Prostate gland (tissue), 2 donors: Measurements from ENCODE around the gene MYL7. TPM values are rescaled to one million over a fixed set of nuclear protein-coding genes. Genes with fewer than 3 reads are reported as not detected.
"Not testable (repeated sequence)": the region's sequence is repeated elsewhere in the genome, so short reads cannot be mapped to it uniquely, and the experiment has no call there.

ENCODE experiments used
- DNase-seq: peaks from one replicate; pipeline ENCODE4 v3.0.0-alpha.2; 2019; ENCODE audit warnings: low spot score
- H3K27ac ChIP-seq, 2 donors: fragments of 200-600 bp; sonication (generic); 2 replicates each; pipeline ENCODE4 v1.5.1; 2017 to 2019
- H3K27me3 ChIP-seq: fragments of 200-600 bp; sonication (generic); replicated peaks from 2 replicates; pipeline ENCODE4 v1.5.1; 2019; ENCODE audit not compliant: insufficient read depth
- H3K36me3 ChIP-seq, 2 donors: fragments of 200-600 bp; sonication (generic); 1 replicate in 1 of 2; 2 replicates in 1 of 2; pipeline versions ENCODE4 v1.5.1 to v1.8.1; 2017 to 2019
- H3K4me1 ChIP-seq: fragments of 200-600 bp; sonication (generic); replicated peaks from 2 replicates; pipeline ENCODE4 v1.5.1; 2019
- H3K4me3 ChIP-seq, 2 donors: fragments of 200-600 bp; sonication (generic); 2 replicates each; pipeline ENCODE4 v1.5.1; 2017 to 2019
- H3K9me3 ChIP-seq: fragments of 200-600 bp; sonication (generic); 2 replicates; pipeline ENCODE4 v1.5.1; 2017
- POLR2A ChIP-seq: fragments of 450-650 bp; IDR thresholded peaks from one replicate; pipeline ENCODE4 v1.6.1; 2016; ENCODE audit warnings: antibody characterized with exemption, mild to moderate bottlenecking
- POLR2AphosphoS5 ChIP-seq: sonication (generic); formaldehyde crosslinking; IDR thresholded peaks from one replicate; pipeline ENCODE4 v1.6.1; 2017; ENCODE audit warnings: antibody characterized with exemption
- WGBS: methylation state at CpG from one replicate; pipeline ENCODE4 v1.1.5; 2018; 5-methylcytosine and 5-hydroxymethylcytosine counted together
- intact Hi-C: fragments of 100-400 bp; cut with DNase I; formaldehyde crosslinking; loops from one replicate; pipeline ENCODE4 v1.14.2; 2022
- total RNA-seq, 2 donors: library from RNA; depleted of rRNA; stranded (reverse); fragments of >200 nt; gene quantifications; one replicate each; pipeline ENCODE4 v1.1.0, GENCODE V29; 2016
- TF ChIP-seq, protein P1 (sequence below), 4 experiments: fragments of 200-600 bp in 2 of 4; fragments of 450-650 bp in 2 of 4; sonication (generic) in 2 of 4; IDR thresholded peaks; 1 replicate in 3 of 4; 2 replicates in 1 of 4; pipeline ENCODE4 v1.5.1; 2016 to 2019; ENCODE audit warnings: antibody characterized with exemption in 4 of 4, mild to moderate bottlenecking in 2 of 4, moderate library complexity in 2 of 4

The MYL7 gene
- total RNA-seq, 2 donors from 2014 or later: not detected

DNA sequence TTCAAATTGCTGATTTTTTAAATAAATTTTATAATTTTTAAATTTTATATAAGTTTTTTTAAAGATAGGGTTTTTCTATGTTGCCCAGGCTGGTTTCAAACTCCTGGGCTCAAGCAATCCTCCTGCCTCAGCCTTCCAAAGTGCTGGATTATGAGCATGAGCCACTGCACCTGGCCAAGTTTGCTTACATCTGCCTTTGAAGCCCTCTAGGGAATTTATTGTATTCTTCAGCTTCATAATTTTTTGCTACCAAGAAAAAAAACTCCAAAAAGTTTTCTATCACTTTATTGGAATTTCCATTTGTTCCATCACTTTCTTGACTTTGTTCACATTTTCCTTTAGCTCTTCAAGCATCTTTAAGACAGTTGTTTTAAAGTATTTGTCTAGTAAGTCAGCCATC lies 14.0 kb downstream of the MYL7 start:
- no peak for DNase-seq

DNA sequence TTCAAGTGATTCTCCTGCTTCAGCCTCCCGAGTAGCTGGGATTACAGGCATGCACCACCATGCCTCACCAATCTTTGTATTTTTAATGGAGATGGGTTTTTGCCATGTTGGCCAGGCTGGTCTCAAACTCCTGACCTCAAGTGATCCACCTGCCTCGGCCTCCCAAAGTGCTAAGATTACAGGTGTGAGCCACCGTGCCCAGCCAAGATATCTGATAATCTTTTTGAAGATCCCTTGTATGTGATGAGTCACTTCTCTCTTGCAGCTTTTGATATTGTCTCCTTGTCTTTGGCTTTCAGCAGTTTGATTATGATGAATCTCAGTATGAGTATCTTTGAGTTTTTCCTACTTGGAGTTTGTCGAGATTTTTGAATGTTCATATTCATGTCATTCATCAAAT lies 14.6 kb downstream of the MYL7 start:
- H3K9me3 ChIP-seq, H3K4me3 ChIP-seq, H3K4me1 ChIP-seq, intact Hi-C loops, DNase-seq, H3K36me3 ChIP-seq, H3K27me3 ChIP-seq, H3K27ac ChIP-seq: not testable (repeated sequence)
- 94% methylated on average over 4 of the region's 4 CpGs for WGBS

More for the DNA sequence above, 14.0 kb downstream of the MYL7 start:
- Histone ChIP-seq H3K4me1 (peaks cover 7% of the 10 kb centered on the region), H3K36me3 (no peaks in the 10 kb centered on the region), H3K27ac (no peak overlapping the region), H3K4me3 (no peak overlapping the region), H3K9me3 (no peaks in the 10 kb centered on the region), H3K27me3 (no peaks in the 10 kb centered on the region)
- TF ChIP-seq POLR2A (no peak), POLR2AphosphoS5 (no peak)
- TF ChIP-seq, protein P1, sequence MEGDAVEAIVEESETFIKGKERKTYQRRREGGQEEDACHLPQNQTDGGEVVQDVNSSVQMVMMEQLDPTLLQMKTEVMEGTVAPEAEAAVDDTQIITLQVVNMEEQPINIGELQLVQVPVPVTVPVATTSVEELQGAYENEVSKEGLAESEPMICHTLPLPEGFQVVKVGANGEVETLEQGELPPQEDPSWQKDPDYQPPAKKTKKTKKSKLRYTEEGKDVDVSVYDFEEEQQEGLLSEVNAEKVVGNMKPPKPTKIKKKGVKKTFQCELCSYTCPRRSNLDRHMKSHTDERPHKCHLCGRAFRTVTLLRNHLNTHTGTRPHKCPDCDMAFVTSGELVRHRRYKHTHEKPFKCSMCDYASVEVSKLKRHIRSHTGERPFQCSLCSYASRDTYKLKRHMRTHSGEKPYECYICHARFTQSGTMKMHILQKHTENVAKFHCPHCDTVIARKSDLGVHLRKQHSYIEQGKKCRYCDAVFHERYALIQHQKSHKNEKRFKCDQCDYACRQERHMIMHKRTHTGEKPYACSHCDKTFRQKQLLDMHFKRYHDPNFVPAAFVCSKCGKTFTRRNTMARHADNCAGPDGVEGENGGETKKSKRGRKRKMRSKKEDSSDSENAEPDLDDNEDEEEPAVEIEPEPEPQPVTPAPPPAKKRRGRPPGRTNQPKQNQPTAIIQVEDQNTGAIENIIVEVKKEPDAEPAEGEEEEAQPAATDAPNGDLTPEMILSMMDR (IDR thresholded peaks at IDR 0.05): no peak
- intact Hi-C loops: no loop called here

DNA sequence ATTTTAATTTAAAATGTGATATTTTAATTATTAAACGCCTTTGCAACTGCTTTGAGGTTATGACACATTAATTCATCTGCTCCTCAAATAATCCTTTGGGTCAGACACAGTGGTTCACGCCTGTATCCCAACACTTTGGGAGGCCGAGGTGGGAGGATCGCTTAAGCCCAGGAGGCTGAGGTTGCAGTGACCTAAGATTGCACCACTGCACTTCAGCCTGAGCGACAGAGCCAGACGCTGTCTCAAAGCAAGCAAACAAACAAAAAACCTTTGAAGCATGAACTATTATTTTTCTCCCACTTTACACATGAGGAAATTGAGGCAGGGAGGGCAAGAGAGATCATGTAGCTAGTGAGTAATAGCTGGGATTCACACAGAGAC lies 16.3 kb downstream of the MYL7 start:
- 95% methylated on average over 6 of the region's 6 CpGs for WGBS
- no peak for DNase-seq
- TF ChIP-seq POLR2AphosphoS5 (no peak), POLR2A (no peak)
- TF ChIP-seq, protein P1 (IDR thresholded peaks at IDR 0.05): no peak
- Histone ChIP-seq H3K4me1 (peaks cover 7% of the 10 kb centered on the region), H3K4me3 (no peak overlapping the region), H3K27me3 (no peaks in the 10 kb centered on the region), H3K36me3 (no peaks in the 10 kb centered on the region), H3K27ac (no peak overlapping the region), H3K9me3 (no peaks in the 10 kb centered on the region)
- intact Hi-C loops: loop anchor here (2.0 to 5.0 kb wide), 2 partner anchors 43 to 72 kb away; partner anchors contain the start of gene POLM

DNA sequence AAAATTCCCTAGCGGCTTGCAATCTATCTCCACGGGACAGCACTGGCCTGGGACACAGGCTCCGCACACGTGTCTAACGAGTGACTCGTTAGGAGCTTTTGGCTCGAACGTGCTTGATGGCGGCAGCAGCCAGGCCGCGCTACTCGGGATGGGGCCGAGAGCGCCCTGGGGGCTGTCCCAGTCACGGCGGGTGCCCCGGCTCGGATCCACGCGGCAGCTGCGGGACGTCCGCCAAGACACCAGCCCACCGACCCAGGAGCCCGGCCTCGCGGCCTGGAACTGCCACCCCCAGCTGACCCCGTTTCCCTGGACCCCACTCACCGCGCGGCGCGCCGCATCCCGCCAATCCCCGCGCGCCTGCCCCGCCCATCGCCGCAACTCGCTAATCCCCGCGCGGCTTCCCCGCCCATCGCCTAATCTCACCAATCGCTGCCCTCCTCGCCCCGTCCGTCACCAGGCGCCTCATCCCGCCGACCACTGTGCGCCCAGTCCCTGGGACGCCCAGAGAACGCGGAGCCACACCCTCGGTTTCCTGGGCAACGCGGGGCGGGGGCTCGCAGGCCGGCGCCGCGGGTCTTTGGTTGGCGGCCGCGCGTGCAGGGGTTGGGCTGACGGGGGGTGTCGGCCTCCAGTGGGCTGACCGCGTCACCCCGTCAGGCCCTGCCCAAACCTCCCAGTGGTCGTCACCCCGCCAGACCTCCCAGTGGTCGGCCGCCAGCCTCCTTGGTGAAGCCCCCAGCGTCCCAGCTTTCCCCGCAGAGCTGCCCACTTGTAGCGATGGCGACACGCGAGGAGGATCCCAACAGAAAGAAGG lies 17.7 kb downstream of the MYL7 start, which contains the start of gene POLD2:
Gene POLD2 (minus strand): TSS at position 359 of the 814 bp plus-strand sequence. CDS start 1,495 bp downstream, outside the sequence.
- TF ChIP-seq POLR2A (peak; percentile 52), POLR2AphosphoS5 (peak; percentile 74)
- TF ChIP-seq, protein P1 (IDR thresholded peaks at IDR 0.05): peak in 1 of 4 experiments; percentile 15
- intact Hi-C loops: loop anchor here (2.0 to 5.0 kb wide), 2 partner anchors 41 to 73 kb away; partner anchors contain the start of gene POLM
- Histone ChIP-seq H3K9me3 (no peaks in the 10 kb centered on the region), H3K27me3 (no peaks in the 10 kb centered on the region), H3K4me1 (peaks cover 7% of the 10 kb centered on the region), H3K27ac (peak within 1 kb of the TSS; percentile 69 to 74), H3K36me3 (no peaks in the 10 kb centered on the region), H3K4me3 (peak within 1 kb of the TSS; percentile 73 to 74)
- under 1% methylated on average over 86 of the region's 86 CpGs for WGBS
- DNase-seq: peak; percentile 97

DNA sequence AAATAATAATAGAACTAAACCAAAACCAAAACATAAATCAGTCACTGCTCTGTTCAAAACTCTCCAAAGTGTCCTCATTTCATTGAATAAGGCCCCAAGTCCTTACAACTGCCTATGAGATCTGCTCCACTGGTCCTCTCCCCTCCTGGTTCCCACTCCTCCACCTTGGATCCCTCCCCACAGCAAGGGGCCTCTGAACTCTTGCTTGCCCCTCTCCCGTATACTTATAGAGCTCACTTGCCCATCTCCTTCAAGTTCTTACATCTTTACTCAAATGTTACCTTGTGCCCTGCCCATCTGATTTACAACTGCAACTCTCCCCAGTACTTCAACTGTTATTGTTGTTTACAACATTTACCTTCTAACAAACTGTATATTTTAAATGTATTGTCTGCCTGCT lies 18.6 kb downstream of the MYL7 start:
- 39% methylated on average over 1 of the region's 1 CpG for WGBS
- intact Hi-C loops: loop anchor here (5.0 kb wide), 1 partner anchor 40 kb away; the partner anchor contains the start of gene POLM
- H3K36me3 ChIP-seq: no peaks in the 10 kb centered on the region
- H3K27ac ChIP-seq: peak overlapping the region in 1 of 2 donors; percentile 69
- DNase-seq: no peak
- H3K27me3 ChIP-seq: no peaks in the 10 kb centered on the region
- H3K4me3 ChIP-seq: peak overlapping the region; percentile 73 to 74
- H3K4me1 ChIP-seq: peaks cover 7% of the 10 kb centered on the region
- no peaks in the 10 kb centered on the region for H3K9me3 ChIP-seq
- TF ChIP-seq POLR2AphosphoS5 (no peak), POLR2A (no peak)
- TF ChIP-seq, protein P1 (IDR thresholded peaks at IDR 0.05): no peak
